HepG2 (cell line): ENCODE data around the gene RFTN1. TPM values are rescaled to one million over a fixed set of nuclear protein-coding genes. Genes with fewer than 3 reads are reported as not detected.

ENCODE experiments used
- ATAC-seq: fragments of 200-7000 bp; cut with Tn5 transposase; 3 replicates; pipeline ENCODE4 v1.9.1; 2020; ENCODE audit warnings: mild to moderate bottlenecking, moderate library complexity
- BruUV-seq: library from RNA; stranded (reverse); fragments of 400-500 nt; replicated peaks from 2 replicates; lab custom pipeline; 2021; lab: Mats Ljungman, UMichigan
- CTCF ChIA-PET: fragments of 300-600 bp; formaldehyde crosslinking; extraction: SDS; loops from one replicate; lab custom pipeline; 2021; ENCODE audit warnings: low total read pairs, inconsistent platforms, low intra/inter-chr PET ratio; lab: Yijun Ruan, JAX
- POLR2A ChIA-PET: fragments of 350-600 bp; sonication (Branson Sonifier 250); formaldehyde crosslinking; loops from one replicate; lab custom pipeline; 2020; ENCODE audit warnings: antibody characterized with exemption, inconsistent platforms; lab: Yijun Ruan, JAX
- DNase-seq: peaks from one replicate; pipeline ENCODE4 v3.0.0-alpha.2; 2015; ENCODE audit warnings: low spot score
- FAIRE-seq: peaks from 3 replicates; lab custom pipeline; 2011; peaks lifted over from hg19 to GRCh38; lab: Jason Lieb, UNC
- H2AFZ ChIP-seq: one replicate; pipeline ENCODE4 v1.6.1; 2011; ENCODE audit warnings: low read length, inconsistent platforms
- H3K27ac ChIP-seq: fragments of 300-600 bp; 3 replicates; pipeline ENCODE4 v1.8.0; 2011; ENCODE audit warnings: mixed run types, mild to moderate bottlenecking, mixed read lengths, low read length, inconsistent platforms; ENCODE audit not compliant: insufficient read depth; ENCODE audit errors: extremely low read length
- H3K27me3 ChIP-seq, 2 experiments: fragments of 200-600 bp in 1 of 2; 2 replicates in 1 of 2; 3 replicates in 1 of 2; pipeline versions ENCODE4 v1.6.0 to v1.8.0; 2011; ENCODE audit warnings: low read length in 2 of 2, mild to moderate bottlenecking in 2 of 2, moderate library complexity in 2 of 2, inconsistent platforms in 1 of 2; ENCODE audit not compliant: insufficient read depth in 2 of 2, control insufficient read depth in 1 of 2
- H3K36me3 ChIP-seq, 2 experiments: fragments of 200-600 bp in 1 of 2; replicated peaks in 1 of 2; 2 replicates in 1 of 2; 3 replicates in 1 of 2; pipeline versions ENCODE4 v1.5.1 to v1.8.0; 2011; ENCODE audit warnings: low read length in 2 of 2, inconsistent platforms in 1 of 2; ENCODE audit not compliant: insufficient read depth in 2 of 2, control insufficient read depth in 1 of 2
- H3K4me1 ChIP-seq: 2 replicates; pipeline ENCODE4 v1.5.1; 2012; ENCODE audit warnings: low read length, inconsistent platforms; ENCODE audit not compliant: insufficient read depth
- H3K4me2 ChIP-seq: 2 replicates; pipeline ENCODE4 v1.6.0; 2011; ENCODE audit warnings: low read depth, low read length, inconsistent platforms
- H3K4me3 ChIP-seq, 3 experiments: fragments of 200-600 bp in 1 of 3; sonication (generic), shearing (Covaris generic) in 1 of 3; replicated peaks in 1 of 3; 2 replicates each; pipeline ENCODE4 v1.5.1; 2011 to 2016; ENCODE audit warnings: low read length in 3 of 3, inconsistent platforms in 2 of 3, low read depth in 2 of 3, mild to moderate bottlenecking in 2 of 3, control low read depth in 1 of 3, mixed read lengths in 1 of 3; ENCODE audit not compliant: insufficient read depth in 1 of 3
- H3K79me2 ChIP-seq: one replicate; pipeline ENCODE4 v1.6.1; 2011; ENCODE audit warnings: low read length, inconsistent platforms; ENCODE audit not compliant: insufficient read depth
- H3K9ac ChIP-seq: 2 replicates; pipeline ENCODE4 v1.6.0; 2011; ENCODE audit warnings: mild to moderate bottlenecking, low read depth, low read length, inconsistent platforms; ENCODE audit not compliant: insufficient read depth
- H3K9me3 ChIP-seq: 2 replicates; pipeline ENCODE4 v1.5.1; 2012; ENCODE audit warnings: mild to moderate bottlenecking, low read length
- H4K20me1 ChIP-seq: 2 replicates; pipeline ENCODE4 v1.6.0; 2011; ENCODE audit warnings: inconsistent platforms, mild to moderate bottlenecking, low read length, moderate library complexity; ENCODE audit not compliant: insufficient read depth
- HIVEP1 ChIP-seq: sonication (generic); formaldehyde crosslinking; IDR thresholded peaks from 2 replicates; pipeline ENCODE4 v1.4.0; 2020; ENCODE audit warnings: mild to moderate bottlenecking, missing genetic modification reagents
- ZBTB37 ChIP-seq: sonication (generic); formaldehyde crosslinking; IDR thresholded peaks from 2 replicates; pipeline ENCODE4 v1.4.0; 2020; ENCODE audit warnings: mild to moderate bottlenecking, missing genetic modification reagents
- ZNF451 ChIP-seq: sonication (generic); formaldehyde crosslinking; IDR thresholded peaks from 2 replicates; pipeline ENCODE4 v1.5.0; 2020; ENCODE audit warnings: mild to moderate bottlenecking, missing genetic modification reagents
- WGBS: methylation state at CpG from one replicate; pipeline ENCODE4 v1.1.6; 2017; ENCODE audit warnings: low lambda C conversion rate; 5-methylcytosine and 5-hydroxymethylcytosine counted together
- in situ Hi-C: cut with HindIII; loops from 2 replicates; pipeline ENCODE4 v1.10.0; 2017; ENCODE audit warnings: low pct_unique_long_range_greater_than_20kb; ENCODE audit not compliant: extremely low pct_ligation_motif_present
- intact Hi-C: fragments of 100-400 bp; cut with micrococcal nuclease; formaldehyde crosslinking; loops from one replicate; pipeline ENCODE4 v1.10.0; 2022; ENCODE audit not compliant: unreplicated experiment
- polyA plus RNA-seq, 8 experiments: library from polyadenylated mRNA; depleted of rRNA in 3 of 8; stranded (reverse) in 7 of 8; unstranded in 1 of 8; fragments of >200 nt; fragmentation: Illumina TruSeq in 4 of 8; extraction: Trizol in 4 of 8; gene quantifications; 2 replicates each; pipeline versions ENCODE4 v1.2.1 to v1.2.3, GENCODE V29; 2011 to 2016; ENCODE audit warnings: low read depth in 4 of 8, missing spikeins in 1 of 8, mixed read lengths in 1 of 8; ENCODE audit not compliant: insufficient read depth in 1 of 8
- total RNA-seq, 5 experiments: library from RNA; depleted of rRNA; stranded (reverse); fragments of >200 nt; fragmentation: Illumina TruSeq; extraction: Trizol; gene quantifications; 2 replicates each; pipeline ENCODE4 v1.2.3, GENCODE V29; 2016; ENCODE audit warnings: low read depth in 1 of 5
- TF ChIP-seq, protein P1 (sequence below): sonication (generic); formaldehyde crosslinking; IDR thresholded peaks from 2 replicates; pipeline ENCODE4 v1.4.0; 2020; ENCODE audit warnings: missing genetic modification reagents
- TF ChIP-seq, protein P2 (sequence below): sonication (generic); formaldehyde crosslinking; conservative IDR thresholded peaks from 2 replicates; pipeline ENCODE4 v1.8.1; 2023; ENCODE audit warnings: missing genetic modification reagents

Gene RFTN1
- total and polyA plus RNA-seq, 2 of the 13 experiments (the other 11 are each of a cell fraction or from before 2014, with no cell fraction given), result not detected

- Histone ChIP-seq H3K9me3 (peaks cover 10% of the 10 kb centered on the region; the same call in 1 of the 2 replicates), H2AFZ (no peak overlapping the region), H3K9ac (no peak overlapping the region), H3K27me3 (no peaks in the 10 kb centered on the region), H3K27ac (no peak overlapping the region), H3K79me2 (no peaks in the 10 kb centered on the region), H4K20me1 (no peaks in the 10 kb centered on the region; the same call in 1 of the 2 replicates), H3K36me3 (peaks cover 3 to 45% of the 10 kb centered on the region in 2 experiments; a peak in 4 of 5 replicates)
- WGBS, result 99% methylated on average over 2 of the region's 2 CpGs
- no peak for FAIRE-seq
- CTCF ChIA-PET, result interaction anchor here (3.3 kb wide), 1 partner anchor 261 kb away, joined by 51 read pairs; no protein-coding TSS in a partner anchor
- TF ChIP-seq, protein P1, sequence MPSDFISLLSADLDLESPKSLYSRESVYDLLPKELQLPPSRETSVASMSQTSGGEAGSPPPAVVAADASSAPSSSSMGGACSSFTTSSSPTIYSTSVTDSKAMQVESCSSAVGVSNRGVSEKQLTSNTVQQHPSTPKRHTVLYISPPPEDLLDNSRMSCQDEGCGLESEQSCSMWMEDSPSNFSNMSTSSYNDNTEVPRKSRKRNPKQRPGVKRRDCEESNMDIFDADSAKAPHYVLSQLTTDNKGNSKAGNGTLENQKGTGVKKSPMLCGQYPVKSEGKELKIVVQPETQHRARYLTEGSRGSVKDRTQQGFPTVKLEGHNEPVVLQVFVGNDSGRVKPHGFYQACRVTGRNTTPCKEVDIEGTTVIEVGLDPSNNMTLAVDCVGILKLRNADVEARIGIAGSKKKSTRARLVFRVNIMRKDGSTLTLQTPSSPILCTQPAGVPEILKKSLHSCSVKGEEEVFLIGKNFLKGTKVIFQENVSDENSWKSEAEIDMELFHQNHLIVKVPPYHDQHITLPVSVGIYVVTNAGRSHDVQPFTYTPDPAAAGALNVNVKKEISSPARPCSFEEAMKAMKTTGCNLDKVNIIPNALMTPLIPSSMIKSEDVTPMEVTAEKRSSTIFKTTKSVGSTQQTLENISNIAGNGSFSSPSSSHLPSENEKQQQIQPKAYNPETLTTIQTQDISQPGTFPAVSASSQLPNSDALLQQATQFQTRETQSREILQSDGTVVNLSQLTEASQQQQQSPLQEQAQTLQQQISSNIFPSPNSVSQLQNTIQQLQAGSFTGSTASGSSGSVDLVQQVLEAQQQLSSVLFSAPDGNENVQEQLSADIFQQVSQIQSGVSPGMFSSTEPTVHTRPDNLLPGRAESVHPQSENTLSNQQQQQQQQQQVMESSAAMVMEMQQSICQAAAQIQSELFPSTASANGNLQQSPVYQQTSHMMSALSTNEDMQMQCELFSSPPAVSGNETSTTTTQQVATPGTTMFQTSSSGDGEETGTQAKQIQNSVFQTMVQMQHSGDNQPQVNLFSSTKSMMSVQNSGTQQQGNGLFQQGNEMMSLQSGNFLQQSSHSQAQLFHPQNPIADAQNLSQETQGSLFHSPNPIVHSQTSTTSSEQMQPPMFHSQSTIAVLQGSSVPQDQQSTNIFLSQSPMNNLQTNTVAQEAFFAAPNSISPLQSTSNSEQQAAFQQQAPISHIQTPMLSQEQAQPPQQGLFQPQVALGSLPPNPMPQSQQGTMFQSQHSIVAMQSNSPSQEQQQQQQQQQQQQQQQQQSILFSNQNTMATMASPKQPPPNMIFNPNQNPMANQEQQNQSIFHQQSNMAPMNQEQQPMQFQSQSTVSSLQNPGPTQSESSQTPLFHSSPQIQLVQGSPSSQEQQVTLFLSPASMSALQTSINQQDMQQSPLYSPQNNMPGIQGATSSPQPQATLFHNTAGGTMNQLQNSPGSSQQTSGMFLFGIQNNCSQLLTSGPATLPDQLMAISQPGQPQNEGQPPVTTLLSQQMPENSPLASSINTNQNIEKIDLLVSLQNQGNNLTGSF (CRISPR knock-in tag), result no peak
- TF ChIP-seq ZBTB37 (CRISPR knock-in tag), result no peak
- TF ChIP-seq, protein P2, sequence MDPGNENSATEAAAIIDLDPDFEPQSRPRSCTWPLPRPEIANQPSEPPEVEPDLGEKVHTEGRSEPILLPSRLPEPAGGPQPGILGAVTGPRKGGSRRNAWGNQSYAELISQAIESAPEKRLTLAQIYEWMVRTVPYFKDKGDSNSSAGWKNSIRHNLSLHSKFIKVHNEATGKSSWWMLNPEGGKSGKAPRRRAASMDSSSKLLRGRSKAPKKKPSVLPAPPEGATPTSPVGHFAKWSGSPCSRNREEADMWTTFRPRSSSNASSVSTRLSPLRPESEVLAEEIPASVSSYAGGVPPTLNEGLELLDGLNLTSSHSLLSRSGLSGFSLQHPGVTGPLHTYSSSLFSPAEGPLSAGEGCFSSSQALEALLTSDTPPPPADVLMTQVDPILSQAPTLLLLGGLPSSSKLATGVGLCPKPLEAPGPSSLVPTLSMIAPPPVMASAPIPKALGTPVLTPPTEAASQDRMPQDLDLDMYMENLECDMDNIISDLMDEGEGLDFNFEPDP (CRISPR knock-in tag), result no peak
- TF ChIP-seq ZNF451 (CRISPR knock-in tag), result no peak
- TF ChIP-seq HIVEP1 (CRISPR knock-in tag), result no peak
- TF ChIP-seq, all 625 proteins: peak for 0
- Histone ChIP-seq H3K4me3 (no peak overlapping the region), H3K4me1 (no peaks in the 10 kb centered on the region), H3K4me2 (no peak overlapping the region)
- no TSS peak for BruUV-seq
- ATAC-seq, result no peak
- in situ Hi-C loops, result no loop called here
- intact Hi-C loops, result no loop called here
- no peak for DNase-seq
- POLR2A ChIA-PET, result no interaction called here
Measured at GRCh38 chr3:16289144-16289889, 224.2 kb downstream of the RFTN1 start.
